ENCODE measurements around the gene DAPK1.

DNA sequence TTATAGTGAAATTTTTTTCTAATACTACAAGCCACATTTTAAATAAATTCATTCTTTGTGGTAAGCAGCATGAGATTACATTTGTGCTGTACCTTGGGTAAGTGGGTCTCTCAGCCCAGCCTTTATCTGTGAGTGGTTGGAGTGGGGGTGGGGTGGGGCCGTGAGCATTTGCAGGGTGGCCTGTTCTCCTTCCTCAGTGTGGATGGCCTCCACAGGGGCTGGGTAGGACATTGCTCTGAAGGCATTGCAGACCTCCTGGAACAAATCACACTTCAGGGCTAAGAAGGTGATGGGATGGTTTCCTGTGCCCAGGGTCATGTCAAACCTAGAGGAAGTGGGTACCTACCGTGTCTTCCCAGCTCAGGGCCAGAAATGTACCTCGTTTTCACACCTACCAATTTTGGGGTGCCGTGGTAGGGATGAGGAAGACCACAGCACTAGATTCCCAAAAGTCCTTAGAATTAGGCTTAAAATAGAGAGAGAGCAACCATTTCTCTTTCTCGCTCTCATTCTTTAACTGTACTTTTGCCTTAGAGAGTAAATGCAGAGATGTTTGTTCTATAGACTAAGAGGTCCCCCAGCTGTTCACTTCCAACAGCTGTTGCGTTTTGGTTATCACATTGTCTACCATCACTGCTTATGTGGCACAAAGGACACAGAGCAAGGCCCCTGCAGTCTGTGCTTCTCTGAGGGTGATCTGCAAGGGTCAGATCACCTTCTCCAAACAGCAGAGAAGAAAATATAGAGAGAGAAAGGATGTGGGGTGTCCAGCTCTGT is 144.9 kb downstream of the DAPK1 start:
- TF ChIP-seq, protein P1, sequence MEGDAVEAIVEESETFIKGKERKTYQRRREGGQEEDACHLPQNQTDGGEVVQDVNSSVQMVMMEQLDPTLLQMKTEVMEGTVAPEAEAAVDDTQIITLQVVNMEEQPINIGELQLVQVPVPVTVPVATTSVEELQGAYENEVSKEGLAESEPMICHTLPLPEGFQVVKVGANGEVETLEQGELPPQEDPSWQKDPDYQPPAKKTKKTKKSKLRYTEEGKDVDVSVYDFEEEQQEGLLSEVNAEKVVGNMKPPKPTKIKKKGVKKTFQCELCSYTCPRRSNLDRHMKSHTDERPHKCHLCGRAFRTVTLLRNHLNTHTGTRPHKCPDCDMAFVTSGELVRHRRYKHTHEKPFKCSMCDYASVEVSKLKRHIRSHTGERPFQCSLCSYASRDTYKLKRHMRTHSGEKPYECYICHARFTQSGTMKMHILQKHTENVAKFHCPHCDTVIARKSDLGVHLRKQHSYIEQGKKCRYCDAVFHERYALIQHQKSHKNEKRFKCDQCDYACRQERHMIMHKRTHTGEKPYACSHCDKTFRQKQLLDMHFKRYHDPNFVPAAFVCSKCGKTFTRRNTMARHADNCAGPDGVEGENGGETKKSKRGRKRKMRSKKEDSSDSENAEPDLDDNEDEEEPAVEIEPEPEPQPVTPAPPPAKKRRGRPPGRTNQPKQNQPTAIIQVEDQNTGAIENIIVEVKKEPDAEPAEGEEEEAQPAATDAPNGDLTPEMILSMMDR (IDR thresholded peaks at IDR 0.05; ENCODE audit: poor library complexity): peak; percentile 33
- TF ChIP-seq EZH2 (IDR thresholded peaks at IDR 0.05; ENCODE audit: borderline replicate concordance) (no peak), EZH2phosphoT487 (IDR thresholded peaks at IDR 0.05; ENCODE audit: low read depth, severe bottlenecking, unreplicated experiment) (no peak)
